ENCODE measurements around the gene PNCK.

Gene PNCK

GRCh38 chrX:153624196-153625091 is 49.2 kb downstream of the PNCK start:
- H3K36me3 ChIP-seq (ENCODE audit: control insufficient read depth in 5 of 5, insufficient read depth in 5 of 5, low read length in 5 of 5) = no peaks in the 10 kb centered on the region
- peaks cover 0 to 4% (median 0%) of the 10 kb centered on the region in 5 donors for H3K9me3 ChIP-seq (ENCODE audit: control insufficient read depth in 5 of 5, low read length in 5 of 5)
- H3K27ac ChIP-seq (ENCODE audit: low read depth, low read length) = no peak overlapping the region
- no peak overlapping the region for H3K4me3 ChIP-seq (ENCODE audit: low read depth in 1 of 5, low read length in 5 of 5)
- H3K4me1 ChIP-seq (ENCODE audit: control insufficient read depth in 5 of 5, insufficient read depth in 5 of 5, low read length in 5 of 5) = peaks cover 0 to 16% (median 5%) of the 10 kb centered on the region in 5 donors
- no peak overlapping the region for H3K9ac ChIP-seq (ENCODE audit: low read length in 5 of 5)
- H3K27me3 ChIP-seq (ENCODE audit: control insufficient read depth in 5 of 5, insufficient read depth in 4 of 5, low read length in 5 of 5) = peaks cover 0 to 44% (median 23%) of the 10 kb centered on the region in 5 donors

- no peak overlapping the region for H3K9ac ChIP-seq (ENCODE audit: low read length in 5 of 5)
- no peak overlapping the region for H3K27ac ChIP-seq (ENCODE audit: low read depth, low read length)
- no peaks in the 10 kb centered on the region for H3K36me3 ChIP-seq (ENCODE audit: control insufficient read depth in 5 of 5, insufficient read depth in 5 of 5, low read length in 5 of 5)
- peaks cover 0 to 16% (median 5%) of the 10 kb centered on the region in 5 donors for H3K4me1 ChIP-seq (ENCODE audit: control insufficient read depth in 5 of 5, insufficient read depth in 5 of 5, low read length in 5 of 5)
- H3K4me3 ChIP-seq (ENCODE audit: low read depth in 1 of 5, low read length in 5 of 5) = no peak overlapping the region
- H3K27me3 ChIP-seq (ENCODE audit: control insufficient read depth in 5 of 5, insufficient read depth in 4 of 5, low read length in 5 of 5) = peaks cover 0 to 46% (median 28%) of the 10 kb centered on the region in 5 donors
- H3K9me3 ChIP-seq (ENCODE audit: control insufficient read depth in 5 of 5, low read length in 5 of 5) = peaks cover 0 to 4% (median 0%) of the 10 kb centered on the region in 5 donors
These were observed 50.1 kb downstream of the PNCK start for GRCh38 chrX:153623310-153624029.

GRCh38 chrX:153622661-153623309 is 50.8 kb downstream of the PNCK start:
- peak overlapping the region in 1 of 5 donors; percentile 4 for H3K4me3 ChIP-seq (ENCODE audit: low read depth in 1 of 5, low read length in 5 of 5)
- peaks cover 0 to 16% (median 5%) of the 10 kb centered on the region in 5 donors for H3K4me1 ChIP-seq (ENCODE audit: control insufficient read depth in 5 of 5, insufficient read depth in 5 of 5, low read length in 5 of 5)
- H3K9me3 ChIP-seq (ENCODE audit: control insufficient read depth in 5 of 5, low read length in 5 of 5) = peaks cover 0 to 4% (median 0%) of the 10 kb centered on the region in 5 donors
- H3K27ac ChIP-seq (ENCODE audit: low read depth, low read length) = no peak overlapping the region
- H3K9ac ChIP-seq (ENCODE audit: low read length in 5 of 5) = no peak overlapping the region
- peaks cover 0 to 47% (median 29%) of the 10 kb centered on the region in 5 donors for H3K27me3 ChIP-seq (ENCODE audit: control insufficient read depth in 5 of 5, insufficient read depth in 4 of 5, low read length in 5 of 5)
- H3K36me3 ChIP-seq (ENCODE audit: control insufficient read depth in 5 of 5, insufficient read depth in 5 of 5, low read length in 5 of 5) = no peaks in the 10 kb centered on the region

GRCh38 chrX:153621949-153622598 is 51.5 kb downstream of the PNCK start:
- H3K4me1 ChIP-seq (ENCODE audit: control insufficient read depth in 5 of 5, insufficient read depth in 5 of 5, low read length in 5 of 5) = peaks cover 0 to 13% (median 5%) of the 10 kb centered on the region in 5 donors
- H3K27me3 ChIP-seq (ENCODE audit: control insufficient read depth in 5 of 5, insufficient read depth in 4 of 5, low read length in 5 of 5) = peaks cover 0 to 47% (median 24%) of the 10 kb centered on the region in 5 donors
- no peaks in the 10 kb centered on the region for H3K36me3 ChIP-seq (ENCODE audit: control insufficient read depth in 5 of 5, insufficient read depth in 5 of 5, low read length in 5 of 5)
- no peak overlapping the region for H3K27ac ChIP-seq (ENCODE audit: low read depth, low read length)
- no peak overlapping the region for H3K4me3 ChIP-seq (ENCODE audit: low read depth in 1 of 5, low read length in 5 of 5)
- no peak overlapping the region for H3K9ac ChIP-seq (ENCODE audit: low read length in 5 of 5)
- peaks cover 0 to 4% (median 0%) of the 10 kb centered on the region in 5 donors for H3K9me3 ChIP-seq (ENCODE audit: control insufficient read depth in 5 of 5, low read length in 5 of 5)

- H3K4me1 ChIP-seq (ENCODE audit: control insufficient read depth in 5 of 5, insufficient read depth in 5 of 5, low read length in 5 of 5) = peaks cover 0 to 13% (median 5%) of the 10 kb centered on the region in 5 donors
- peaks cover 0 to 54% (median 20%) of the 10 kb centered on the region in 5 donors for H3K27me3 ChIP-seq (ENCODE audit: control insufficient read depth in 5 of 5, insufficient read depth in 4 of 5, low read length in 5 of 5)
- no peak overlapping the region for H3K27ac ChIP-seq (ENCODE audit: low read depth, low read length)
- H3K9ac ChIP-seq (ENCODE audit: low read length in 5 of 5) = no peak overlapping the region
- H3K9me3 ChIP-seq (ENCODE audit: control insufficient read depth in 5 of 5, low read length in 5 of 5) = peaks cover 0 to 4% (median 0%) of the 10 kb centered on the region in 5 donors
- H3K4me3 ChIP-seq (ENCODE audit: low read depth in 1 of 5, low read length in 5 of 5) = no peak overlapping the region
- H3K36me3 ChIP-seq (ENCODE audit: control insufficient read depth in 5 of 5, insufficient read depth in 5 of 5, low read length in 5 of 5) = no peaks in the 10 kb centered on the region
These were observed 53.0 kb downstream of the PNCK start for GRCh38 chrX:153620576-153620975.
